DMS114 treated with DMSO at 0.1 percent for 48 hours (cell line): Measurements from ENCODE around the gene PSMB7.

Experiments used
- DNase-seq: peaks from one replicate; lab custom pipeline; 2025; ENCODE audit not compliant: unreplicated experiment; lab: John Stamatoyannopoulos, UW

PSMB7 gene

GRCh38 chr9:124415102-124415851 is at the start of gene PSMB7:
TSS of gene PSMB7 (minus strand) at chr9:124415442. CDS start at chr9:124415425, 17 bp downstream.
- DNase-seq: peak; percentile 92

- DNase-seq: no peak
Measured at GRCh38 chr9:124462739-124463138, 47.5 kb upstream of the PSMB7 start.

GRCh38 chr9:124458441-124458840 is 43.2 kb upstream of the PSMB7 start:
- DNase-seq: no peak

GRCh38 chr9:124457887-124458431 is 42.7 kb upstream of the PSMB7 start:
- DNase-seq: no peak

DNA sequence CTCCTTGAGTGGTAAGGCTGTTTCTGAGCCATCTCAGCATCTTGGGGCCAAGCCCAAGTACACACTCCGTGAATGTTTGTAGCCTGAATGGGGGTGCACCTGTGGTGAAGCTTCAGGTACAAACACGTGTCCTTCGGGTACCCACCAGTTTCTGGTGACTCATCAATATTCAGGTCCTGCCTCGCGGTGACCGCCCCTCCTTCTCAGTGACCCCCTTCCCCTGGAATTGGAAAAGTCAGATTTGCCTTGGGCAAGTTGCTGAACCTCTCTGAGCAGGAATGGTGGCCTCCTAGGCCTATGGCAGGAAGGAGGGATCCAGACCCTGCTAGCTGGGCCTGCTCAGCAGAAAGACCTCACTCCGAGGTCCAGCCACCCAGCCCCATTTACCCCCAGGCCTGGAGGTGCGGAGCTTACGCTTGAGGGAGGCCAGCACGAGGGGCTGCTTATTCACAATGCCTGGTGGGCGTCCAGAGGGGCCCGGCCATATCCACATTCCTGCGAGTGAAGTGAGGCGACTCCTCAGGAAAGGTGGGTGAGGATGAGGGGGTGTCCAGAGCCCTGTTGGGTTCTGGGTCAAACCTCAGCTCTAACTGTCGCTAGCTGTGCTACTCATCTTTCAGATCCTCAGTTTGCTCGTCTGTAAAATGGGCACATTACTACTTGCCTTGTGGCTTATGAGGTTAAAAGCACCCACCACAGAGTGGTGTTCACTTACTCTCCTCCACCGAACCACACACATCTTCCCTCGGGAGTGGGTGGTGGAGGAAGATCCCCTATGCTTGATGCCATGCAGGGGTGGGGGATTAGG is 42.0 kb upstream of the PSMB7 start:
- DNase-seq: no peak

DNA sequence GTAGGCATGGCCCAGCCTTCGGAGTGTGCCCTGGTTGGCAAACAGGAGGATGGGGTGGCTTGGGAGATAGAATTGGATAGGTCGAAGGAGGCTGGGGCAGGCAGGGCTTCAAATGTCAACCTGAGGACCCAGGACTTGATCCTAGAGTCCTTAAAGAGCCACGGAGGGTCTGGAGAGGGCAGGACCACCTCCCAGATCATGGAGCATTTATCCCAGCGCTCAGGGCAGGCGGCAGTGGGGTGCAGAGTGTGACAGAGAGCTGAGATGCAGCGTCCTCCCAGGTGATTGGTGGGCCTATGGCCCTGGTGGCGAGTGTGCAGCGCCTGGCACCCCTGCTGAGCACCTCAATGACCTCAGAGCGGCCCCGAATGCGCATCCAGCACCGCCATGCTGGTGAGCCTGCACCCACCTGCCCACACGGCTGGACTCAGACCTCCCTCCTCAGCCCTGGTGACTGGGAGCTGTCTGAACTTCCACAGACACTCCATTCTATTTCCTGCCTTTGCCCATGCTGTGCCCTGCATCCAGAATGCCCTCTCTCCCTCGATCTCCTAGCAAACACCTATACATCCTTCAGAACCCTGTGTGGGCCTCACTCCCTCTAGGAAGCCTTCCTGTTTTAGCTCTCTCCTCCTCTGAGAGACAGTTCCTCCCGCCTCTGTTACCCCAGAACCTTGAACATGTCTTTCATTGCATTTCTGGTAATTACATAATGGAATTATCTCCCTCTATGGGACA is 41.3 kb upstream of the PSMB7 start:
- no peak for DNase-seq

DNA sequence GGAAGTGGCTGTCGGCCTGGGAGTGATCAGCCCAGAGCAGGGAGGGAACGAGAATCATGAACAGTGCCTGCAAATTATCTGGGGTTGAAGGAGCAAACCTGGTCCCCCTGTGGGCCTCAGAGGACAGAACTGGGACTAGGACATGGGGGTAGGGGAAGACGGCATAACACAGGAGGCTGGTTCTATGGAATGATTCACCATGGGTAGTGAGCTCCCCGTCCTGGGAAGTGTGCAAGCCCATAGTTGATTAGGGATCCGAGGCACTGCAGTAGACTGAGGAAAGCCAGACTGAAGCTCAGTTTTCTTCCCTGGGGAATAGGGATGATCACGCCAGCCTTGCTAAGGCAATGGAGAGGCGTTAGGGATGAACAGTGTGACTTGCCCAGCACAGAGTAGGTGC is 40.6 kb upstream of the PSMB7 start:
- no peak for DNase-seq

DNA sequence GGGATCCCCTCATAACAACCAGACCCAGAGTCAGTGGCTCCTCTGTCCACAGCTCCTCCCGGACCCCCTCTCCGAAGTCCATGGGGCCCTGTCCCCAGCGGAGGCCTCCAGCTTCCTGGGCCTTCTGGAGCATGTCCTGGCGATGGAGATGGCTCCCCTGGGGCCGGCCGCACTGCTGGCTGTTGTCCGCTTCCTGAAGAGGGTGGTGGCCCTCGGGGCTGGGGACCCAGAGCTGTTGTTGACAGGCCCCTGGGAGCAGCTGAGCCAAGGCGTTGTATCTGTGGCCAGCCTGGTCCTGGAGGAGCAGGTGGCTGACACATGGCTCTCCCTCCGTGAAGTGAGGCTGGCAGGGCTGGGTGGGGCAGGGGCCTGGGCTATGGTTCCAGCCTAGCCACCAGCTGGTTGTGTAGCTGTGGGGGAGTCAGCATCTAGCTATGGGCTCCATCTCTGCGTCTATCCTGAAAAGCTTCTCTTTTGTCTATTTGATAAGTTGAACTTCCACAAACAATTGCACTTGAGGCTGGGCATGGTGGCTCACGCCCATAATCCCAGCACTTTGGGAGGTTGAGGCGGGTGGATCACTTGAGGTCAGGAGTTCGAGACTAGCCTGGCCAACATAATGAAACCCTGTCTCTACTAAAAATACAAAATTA is 39.7 kb upstream of the PSMB7 start:
- no peak for DNase-seq

- no peak for DNase-seq
Measured at GRCh38 chr9:124454296-124454695, 39.1 kb upstream of the PSMB7 start.

GRCh38 chr9:124453586-124454191 is 38.4 kb upstream of the PSMB7 start:
- no peak for DNase-seq

GRCh38 chr9:124452841-124453585 is 37.8 kb upstream of the PSMB7 start:
- no peak for DNase-seq

GRCh38 chr9:124452326-124452725 is 37.1 kb upstream of the PSMB7 start:
- no peak for DNase-seq

DNA sequence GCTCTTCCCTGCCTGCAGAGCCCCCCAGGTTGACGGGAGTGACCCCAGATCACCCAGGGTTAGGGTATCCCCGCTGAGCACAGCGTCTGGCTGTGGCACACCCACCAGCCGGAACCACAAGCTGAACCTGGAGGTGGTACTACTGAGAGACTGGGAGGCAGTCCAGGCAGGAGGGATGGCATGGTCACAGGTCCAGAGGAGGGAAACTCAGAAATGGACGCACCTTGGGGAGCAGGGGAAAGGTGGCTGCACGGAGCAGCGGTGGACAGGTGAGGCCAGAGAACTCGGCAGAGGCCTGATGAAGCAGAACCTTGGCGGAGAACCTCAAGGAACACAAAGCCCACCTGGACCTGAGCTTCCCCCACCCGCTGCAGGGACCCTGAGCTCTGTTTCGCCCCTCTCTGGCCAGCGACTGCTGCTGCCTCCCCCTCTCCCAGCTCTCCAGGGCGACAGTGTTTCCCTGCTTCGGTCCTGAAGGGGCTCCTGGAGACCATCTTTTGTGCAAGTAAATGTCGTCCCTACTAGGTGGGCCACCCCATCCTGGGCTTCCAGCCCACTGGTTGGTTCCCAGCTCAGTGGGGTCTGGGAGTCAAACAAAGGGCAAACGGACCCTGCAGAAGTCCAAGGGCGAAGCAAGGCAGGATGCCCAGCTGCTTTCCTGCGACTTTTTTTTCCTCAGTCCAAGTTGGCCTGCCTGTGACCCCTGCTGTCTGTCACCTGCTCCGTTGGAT is 35.9 kb upstream of the PSMB7 start:
- no peak for DNase-seq

DNA sequence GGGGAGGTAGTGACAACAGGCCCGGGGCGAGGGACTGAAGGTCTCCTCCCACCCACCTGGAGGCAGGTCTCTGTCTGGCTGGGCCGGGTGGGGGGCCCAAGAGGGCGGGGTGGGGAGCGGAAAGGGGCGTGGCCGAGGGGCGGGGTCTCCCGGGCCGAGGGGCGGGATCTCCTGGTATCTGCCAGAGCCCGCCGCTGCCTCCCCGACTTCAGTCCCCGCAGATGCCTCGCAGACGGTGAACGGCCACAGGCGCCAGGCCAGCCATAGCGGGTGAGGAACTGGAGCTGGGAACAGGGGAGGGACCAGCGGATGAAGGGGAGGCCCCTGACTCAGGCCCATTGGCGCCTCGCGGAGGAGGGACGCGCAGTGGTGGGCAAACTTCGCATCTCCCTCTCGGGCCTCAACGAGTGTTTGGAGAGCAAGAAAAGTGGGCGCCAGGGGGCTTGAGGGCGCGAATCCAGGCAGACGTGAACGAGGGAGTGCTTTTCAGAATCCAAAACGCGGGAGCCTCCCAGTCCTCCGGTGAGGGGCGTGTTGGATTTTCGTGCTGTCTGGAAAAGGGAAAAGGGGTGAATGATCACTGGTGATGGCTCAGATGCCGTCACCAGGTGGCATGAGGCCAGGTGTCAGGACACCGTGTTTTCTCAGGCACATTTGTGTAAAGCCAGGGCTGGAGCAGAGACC is 35.1 kb upstream of the PSMB7 start, which contains the start of gene ADGRD2:
ADGRD2 (plus strand) TSS at position 211 of the 684 bp plus-strand sequence. CDS start 1,216 bp downstream, outside the sequence.
- DNase-seq: no peak

DNA sequence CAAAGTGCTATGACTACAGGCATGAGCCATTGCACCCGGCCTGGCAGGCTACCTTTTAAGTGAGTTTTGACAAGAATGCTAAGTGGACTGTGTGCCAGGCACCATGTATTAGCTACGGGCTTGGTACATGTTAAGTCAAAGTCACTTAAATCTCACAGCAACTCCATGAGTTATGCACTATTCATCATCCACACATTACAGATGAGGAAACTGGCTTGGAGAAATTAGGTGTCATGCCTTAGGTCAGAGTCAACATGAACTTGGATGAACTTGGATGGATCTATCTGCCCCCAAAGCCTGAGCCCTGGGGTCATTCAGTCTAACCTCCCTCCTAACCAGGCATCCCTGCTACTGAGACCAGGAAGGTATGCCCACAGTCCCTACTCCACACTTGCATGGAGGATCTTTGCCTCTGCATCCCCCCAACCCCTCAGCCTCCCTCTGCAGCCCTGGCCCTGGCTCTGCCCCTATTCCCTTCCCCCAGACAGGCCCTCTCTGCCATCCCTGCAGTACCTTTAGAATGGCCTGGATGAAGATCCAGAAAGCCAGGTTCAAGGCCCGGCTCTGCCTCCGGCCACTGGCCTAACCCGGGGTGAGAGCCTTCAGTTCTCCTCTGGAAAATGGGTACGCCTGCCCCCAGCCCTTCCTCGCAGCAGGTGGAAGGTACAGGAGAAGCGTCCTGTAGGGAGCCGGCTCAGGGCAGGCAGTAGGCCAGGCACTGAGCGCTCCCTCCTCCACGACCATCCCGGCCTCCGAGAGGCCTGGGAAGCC is 34.3 kb upstream of the PSMB7 start:
- DNase-seq: no peak

- DNase-seq: no peak
Measured at GRCh38 chr9:124448019-124448418, 32.8 kb upstream of the PSMB7 start.

- no peak for DNase-seq
Measured at GRCh38 chr9:124447297-124447661, 32.0 kb upstream of the PSMB7 start.

- no peak for DNase-seq
Measured at GRCh38 chr9:124444166-124444565, 28.9 kb upstream of the PSMB7 start.
